ENCODE results near the gene B3GALT4. TPM values are rescaled to one million over a fixed set of nuclear protein-coding genes. Genes with fewer than 3 reads are reported as not detected.

The B3GALT4 gene
- 1.2 and 2.4 TPM in 2 replicates for total RNA-seq

GRCh38 chr6:33276864-33277662 lies at the start of gene B3GALT4:
Gene B3GALT4, plus strand, starts transcription at chr6:33277123. Its CDS starts 297 bp downstream, at chr6:33277420.

GRCh38 chr6:33271468-33272274 lies 5.3 kb upstream of the B3GALT4 start, which contains the start of the genes RPS18 and VPS52:
Gene RPS18, plus strand, starts transcription at chr6:33272075. Its CDS starts 45 bp downstream, at chr6:33272120.
Gene VPS52, minus strand, starts transcription at chr6:33271876. Its CDS starts 201 bp downstream, at chr6:33271675.

GRCh38 chr6:33288921-33289783 lies 12.2 kb downstream of the B3GALT4 start, which contains the start of the genes PFDN6 and WDR46:
Gene PFDN6, plus strand, starts transcription at chr6:33289601. Its CDS starts 256 bp downstream, at chr6:33289857.
Gene WDR46, minus strand, starts transcription at chr6:33289239. Its CDS starts 69 bp downstream, at chr6:33289170.

GRCh38 chr6:33298773-33299236 lies 21.9 kb downstream of the B3GALT4 start, which contains the start of gene RGL2:
Gene RGL2, minus strand, starts transcription at chr6:33298942. Its CDS starts 332 bp downstream, at chr6:33298610.

GRCh38 chr6:33313709-33314514 lies 37.0 kb downstream of the B3GALT4 start, which contains the start of gene TAPBP:
Gene TAPBP, minus strand, starts transcription at chr6:33314078. Its CDS starts 37 bp downstream, at chr6:33314041.

GRCh38 chr6:33317669-33318425 lies 40.9 kb downstream of the B3GALT4 start, which contains the start of gene ZBTB22:
Gene ZBTB22, minus strand, starts transcription at chr6:33317744. Its CDS starts 828 bp downstream, at chr6:33316916.

Other genes with a start within 250 kb of the B3GALT4 start
- gene HLA-DPA1, start 203.5 kb upstream of the B3GALT4 start, total RNA-seq: 5.2 and 16.8 TPM in 2 replicates
- 14.5 and 20.8 TPM in 2 replicates for gene HLA-DPB1, start 201.1 kb upstream of the B3GALT4 start, total RNA-seq
- gene COL11A2, start 84.7 kb upstream of the B3GALT4 start, total RNA-seq: 0.13 and 0.29 TPM in 2 replicates
- 13.3 and 17.5 TPM in 2 replicates for gene RXRB, start 76.5 kb upstream of the B3GALT4 start, total RNA-seq
- 59.4 and 73.3 TPM in 2 replicates for gene SLC39A7, start 76.3 kb upstream of the B3GALT4 start, total RNA-seq
- gene HSD17B8, start 72.5 kb upstream of the B3GALT4 start, total RNA-seq: 3.1 and 4.8 TPM in 2 replicates
- 14.1 and 18.1 TPM in 2 replicates for gene RING1, start 68.6 kb upstream of the B3GALT4 start, total RNA-seq
- gene VPS52, start 5.2 kb upstream of the B3GALT4 start, total RNA-seq: 35.5 and 39.2 TPM in 2 replicates
- 2,291 and 2,418 TPM in 2 replicates for gene RPS18, start 5.0 kb upstream of the B3GALT4 start, total RNA-seq
- gene WDR46, start 12.1 kb downstream of the B3GALT4 start, total RNA-seq: 74.2 and 89.2 TPM in 2 replicates
- 31.6 and 36.2 TPM in 2 replicates for gene PFDN6, start 12.5 kb downstream of the B3GALT4 start, total RNA-seq
- 40.0 and 42.2 TPM in 2 replicates for gene RGL2, start 21.8 kb downstream of the B3GALT4 start, total RNA-seq
- 64.1 and 90.7 TPM in 2 replicates for gene TAPBP, start 37.0 kb downstream of the B3GALT4 start, total RNA-seq
- 6.0 and 6.7 TPM in 2 replicates for gene ZBTB22, start 40.6 kb downstream of the B3GALT4 start, total RNA-seq
- 51.2 and 51.4 TPM in 2 replicates for gene DAXX, start 45.8 kb downstream of the B3GALT4 start, total RNA-seq
- 48.7 and 75.7 TPM in 2 replicates for gene KIFC1, start 114.7 kb downstream of the B3GALT4 start, total RNA-seq
- 11.7 and 13.9 TPM in 2 replicates for gene PHF1, start 133.9 kb downstream of the B3GALT4 start, total RNA-seq
- 67.6 and 73.9 TPM in 2 replicates for gene CUTA, start 141.0 kb downstream of the B3GALT4 start, total RNA-seq
- gene SYNGAP1, start 142.9 kb downstream of the B3GALT4 start, total RNA-seq: 3.5 and 6.7 TPM in 2 replicates
- gene ZBTB9, start 177.5 kb downstream of the B3GALT4 start, total RNA-seq: 4.5 and 5.3 TPM in 2 replicates

Measured in thoracic aorta endothelial cell (primary cell).